HG02870 (cell line): ENCODE measurements around the gene MEIKIN.
A peak's percentile ranks its signal among the peaks of the same experiment; 100 is the strongest.
"Not testable (repeated sequence)": the region's sequence is repeated elsewhere in the genome, so short reads cannot be mapped to it uniquely, and the experiment has no call there.

ENCODE experiments used
- ATAC-seq: cut with Tn5 transposase; IDR thresholded peaks from one replicate; pipeline ENCODE4 v1.9.1; 2021; ENCODE audit warnings: mild to moderate bottlenecking, moderate library complexity; ENCODE audit not compliant: unreplicated experiment

The MEIKIN gene

DNA sequence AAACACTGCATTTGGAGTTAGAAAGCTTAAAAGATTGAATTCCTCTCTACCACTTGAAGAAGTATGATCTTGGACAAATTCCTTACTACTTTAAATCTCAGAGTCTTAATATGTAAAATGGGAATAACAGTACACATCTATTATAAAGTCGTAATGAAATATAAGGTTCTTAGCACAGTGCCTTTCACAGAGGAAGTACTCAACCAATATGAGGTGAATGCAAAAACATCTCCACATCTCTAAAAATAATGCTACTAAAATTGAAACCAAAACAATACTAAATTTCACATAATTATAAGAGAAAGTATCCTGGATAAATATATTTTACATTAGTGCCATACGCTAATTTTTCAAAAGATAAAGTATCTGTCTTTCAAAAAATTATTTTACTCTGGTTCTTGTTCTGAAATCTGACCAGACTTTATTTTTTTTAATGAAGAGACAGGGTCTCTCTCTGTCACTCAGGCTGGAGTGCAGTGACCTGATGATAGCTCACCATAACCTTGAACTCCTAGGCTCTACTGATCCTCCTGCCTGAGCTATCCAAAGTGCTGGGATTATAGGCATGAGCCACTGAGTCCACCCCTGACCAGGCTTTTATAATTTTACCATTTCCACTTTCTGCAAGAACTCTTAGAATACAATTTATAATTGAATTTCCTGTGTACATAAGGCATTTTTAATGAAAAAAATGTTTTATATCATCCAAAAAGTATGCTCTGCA is 127.3 kb downstream of the MEIKIN start:
- no peak for ATAC-seq

DNA sequence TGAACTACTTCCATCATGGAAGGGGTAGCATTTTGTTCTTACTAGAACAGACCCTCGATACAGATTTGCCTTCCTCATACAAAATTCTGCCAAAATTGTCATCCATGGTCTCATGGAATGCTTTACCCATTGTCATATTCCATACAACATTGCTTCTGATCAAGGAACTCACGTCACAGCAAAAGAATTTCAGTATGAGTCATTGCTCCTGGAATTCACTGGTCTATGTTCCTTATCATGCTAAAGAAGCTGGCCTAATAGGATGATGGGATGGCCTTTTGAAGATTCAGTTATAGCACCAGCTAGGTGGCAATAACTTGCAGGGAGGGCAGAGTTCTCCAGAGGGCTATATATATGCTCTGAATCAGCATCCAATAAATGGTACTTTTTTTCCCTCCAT is 130.5 kb downstream of the MEIKIN start:
- ATAC-seq: no peak

DNA sequence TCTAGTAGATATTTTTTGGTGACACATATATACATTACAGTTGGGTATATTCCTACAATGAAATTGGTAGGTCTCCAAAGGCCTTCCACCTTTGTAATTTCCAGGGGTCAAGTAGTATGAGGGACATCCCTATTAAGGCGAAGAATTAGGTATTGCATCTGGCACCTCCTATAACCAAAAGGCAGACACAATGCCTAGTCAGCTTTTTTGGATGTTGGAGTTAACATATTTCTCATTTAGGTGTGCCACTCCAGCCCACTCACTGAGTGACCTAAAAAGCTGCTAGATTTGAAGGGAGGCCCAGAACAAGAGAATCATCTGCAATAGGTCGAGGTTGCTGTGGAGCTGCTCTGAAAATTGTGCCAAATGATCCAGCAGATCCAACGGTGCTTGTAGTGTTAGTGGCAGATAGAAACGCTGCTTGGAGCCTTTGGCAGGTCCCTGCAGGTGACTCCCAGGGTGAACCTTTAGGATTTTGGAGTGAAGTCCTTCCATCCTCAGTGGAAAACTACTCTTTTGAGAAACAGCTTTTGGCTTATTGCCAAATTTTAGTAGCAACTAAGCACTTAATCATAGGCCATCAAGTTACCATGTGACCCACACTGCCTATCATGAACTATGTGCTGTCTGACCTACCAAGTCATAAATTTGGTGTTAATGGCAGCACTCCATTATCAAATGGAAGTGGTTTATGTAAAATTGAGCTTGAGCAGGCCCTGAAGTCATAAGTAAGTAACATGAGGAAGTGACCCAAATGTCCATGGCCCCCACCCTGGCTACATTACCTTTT is 132.9 kb downstream of the MEIKIN start:
- no peak for ATAC-seq

DNA sequence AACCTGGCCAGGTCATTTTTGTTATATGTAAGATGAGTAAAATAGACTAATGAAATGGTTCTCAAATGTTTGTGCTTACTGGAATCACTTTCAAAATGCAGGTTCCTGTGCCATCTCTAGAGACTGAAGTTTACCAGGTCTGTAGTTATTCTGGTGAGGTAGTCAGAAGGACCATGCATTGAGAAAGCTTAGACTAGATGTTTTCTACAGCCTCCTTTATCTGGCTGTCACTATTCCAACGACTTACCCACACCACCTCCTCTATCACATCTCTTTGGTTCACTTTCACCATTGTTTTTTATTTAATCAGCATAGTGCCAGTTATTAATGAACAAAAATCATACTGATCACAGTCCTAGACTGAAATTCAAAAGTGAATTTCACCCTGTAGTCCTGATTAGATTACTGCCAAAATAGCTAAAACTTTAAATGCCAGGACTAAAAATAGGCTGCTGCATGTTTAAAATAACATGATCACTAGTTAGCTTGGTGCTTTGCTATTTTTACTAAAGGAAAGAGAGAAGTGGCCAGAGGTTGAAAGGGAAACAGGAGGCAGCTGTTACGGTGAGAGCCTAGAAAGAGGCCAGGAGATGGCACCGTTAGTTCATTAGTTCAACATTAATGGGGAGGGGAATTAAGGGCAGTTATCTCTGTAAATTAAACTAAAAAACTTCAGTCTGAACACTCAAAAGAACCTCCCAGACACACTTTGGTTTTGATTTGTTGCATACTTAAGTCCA is 134.8 kb downstream of the MEIKIN start:
- ATAC-seq: peak; percentile 69

DNA sequence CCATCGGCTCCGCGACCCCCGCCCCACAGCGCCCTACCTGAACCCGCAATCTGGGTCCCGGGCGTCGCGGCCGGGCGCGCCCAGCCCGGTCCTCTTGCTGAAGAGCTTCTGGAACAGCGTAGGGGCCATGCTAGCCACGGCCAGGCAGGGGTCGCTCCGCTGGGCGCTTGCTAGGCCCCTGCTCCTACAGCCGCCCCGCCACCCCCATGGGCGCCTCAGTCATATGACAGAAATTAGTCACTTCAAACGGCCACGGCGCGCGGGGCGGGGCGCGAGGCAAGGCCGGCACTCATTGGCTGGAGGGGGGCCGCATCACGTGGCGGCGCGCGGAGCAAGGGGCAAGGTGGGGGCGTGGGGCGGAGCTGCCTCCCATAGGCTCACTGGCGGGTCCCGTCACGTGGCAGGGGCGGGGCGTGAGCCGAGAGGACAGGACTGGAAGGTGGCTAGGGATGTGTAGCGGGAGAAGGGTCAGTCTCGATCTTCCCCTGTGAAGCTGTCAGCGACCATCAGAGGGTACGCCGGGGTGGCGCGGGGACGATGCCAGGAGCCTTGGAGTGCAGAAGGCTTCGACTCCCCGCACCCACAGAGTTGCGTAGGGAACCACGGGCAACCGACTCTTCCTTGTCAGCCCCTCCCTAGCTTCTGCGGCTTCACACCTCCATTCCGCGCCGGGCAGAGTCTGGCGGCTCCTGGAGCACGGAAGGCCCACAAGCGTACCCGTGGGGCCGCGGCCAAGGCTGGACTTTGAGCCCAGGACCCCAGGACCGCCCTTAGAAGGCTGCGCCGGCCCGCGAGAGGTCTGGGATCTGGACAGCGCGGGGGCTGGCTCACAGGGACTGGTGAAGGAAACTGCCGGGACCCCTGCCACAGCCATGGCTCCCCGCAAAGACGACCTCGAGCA is 148.4 kb downstream of the MEIKIN start, which contains the start of gene FNIP1:
Gene FNIP1, minus strand, starts transcription at position 225 of the 901 bp plus-strand sequence. Its CDS starts 96 bp downstream, at position 129.
- ATAC-seq: peak; percentile 90

DNA sequence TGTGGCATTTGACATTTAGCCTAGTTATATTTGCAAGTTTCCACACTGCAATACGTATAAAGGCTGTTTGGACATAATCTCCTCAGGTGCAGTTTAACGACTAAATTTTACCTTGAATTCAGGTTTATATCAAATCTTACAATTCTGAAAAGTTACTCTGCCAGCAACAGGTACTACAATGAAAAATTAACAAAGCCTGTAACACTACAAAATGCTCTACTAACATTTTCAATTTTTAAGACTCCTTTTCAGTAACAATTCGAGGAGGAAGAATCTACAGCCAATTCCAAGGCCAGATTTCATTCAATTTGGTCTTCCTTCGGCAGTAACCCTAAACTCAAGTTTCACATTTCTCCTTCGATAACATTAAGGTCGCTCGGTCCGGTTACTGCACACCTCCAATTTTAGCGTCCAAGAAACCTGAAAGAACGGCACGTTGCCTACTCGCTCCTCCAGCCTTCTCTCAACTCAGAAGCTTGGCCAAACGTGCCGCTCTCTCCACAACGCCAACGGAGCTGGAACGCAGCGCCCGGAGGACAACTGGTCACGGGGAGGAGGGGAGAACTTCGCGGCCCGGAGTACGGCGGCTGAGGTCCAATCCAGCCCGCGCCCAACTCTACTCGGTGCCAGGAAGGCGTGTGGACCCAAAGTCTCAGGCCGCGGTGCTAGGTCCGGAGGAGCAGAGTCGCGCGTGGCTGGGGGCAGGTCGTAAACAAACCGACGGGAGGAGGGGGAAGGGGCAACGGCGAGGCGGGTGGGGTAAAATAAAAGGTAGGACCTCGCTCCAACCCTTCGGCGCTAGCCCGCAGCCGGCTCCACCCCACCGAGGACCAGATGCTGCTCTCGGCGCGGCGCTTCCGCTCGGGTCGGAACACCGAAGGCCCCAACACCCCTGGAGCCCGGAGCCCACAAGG is 149.3 kb downstream of the MEIKIN start:
- peak; percentile 12 for ATAC-seq

DNA sequence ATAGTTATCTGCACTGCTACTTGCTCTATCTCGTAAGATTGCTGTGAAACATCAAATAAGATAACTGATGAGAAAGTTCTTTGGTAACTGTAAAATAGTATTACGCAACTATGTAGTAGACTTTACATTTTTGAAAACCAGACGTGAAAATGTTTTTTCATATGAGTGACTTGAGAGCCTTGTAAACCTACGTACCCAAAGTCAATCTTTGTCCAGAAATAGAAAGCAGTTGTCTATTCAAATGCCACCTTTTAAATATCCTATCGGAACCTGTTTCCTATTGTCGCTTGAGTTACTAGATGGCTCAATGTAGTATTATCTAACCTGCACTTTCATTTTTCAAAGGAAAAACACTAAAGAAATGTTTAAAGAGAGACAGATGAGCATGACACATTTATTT is 150.2 kb downstream of the MEIKIN start:
- no peak for ATAC-seq

DNA sequence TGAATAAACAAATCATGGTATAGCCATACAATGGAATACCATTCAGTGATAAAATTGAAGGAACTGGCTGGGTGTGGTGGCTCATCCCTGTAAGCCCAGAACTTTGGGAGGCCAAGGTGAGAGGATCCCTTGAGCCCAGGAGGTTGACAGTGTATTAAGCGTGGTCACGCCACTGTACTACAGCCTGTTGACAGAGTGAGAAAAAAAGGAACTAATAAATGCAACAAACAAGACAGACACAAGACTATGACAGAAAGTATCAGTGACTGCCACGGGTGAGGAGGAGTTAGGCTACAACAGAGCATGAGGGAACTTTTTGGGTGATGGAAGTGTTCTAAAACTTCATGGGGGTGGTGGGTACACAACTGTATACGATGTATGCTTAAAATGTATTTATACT is 150.9 kb downstream of the MEIKIN start:
- no peak for ATAC-seq

DNA sequence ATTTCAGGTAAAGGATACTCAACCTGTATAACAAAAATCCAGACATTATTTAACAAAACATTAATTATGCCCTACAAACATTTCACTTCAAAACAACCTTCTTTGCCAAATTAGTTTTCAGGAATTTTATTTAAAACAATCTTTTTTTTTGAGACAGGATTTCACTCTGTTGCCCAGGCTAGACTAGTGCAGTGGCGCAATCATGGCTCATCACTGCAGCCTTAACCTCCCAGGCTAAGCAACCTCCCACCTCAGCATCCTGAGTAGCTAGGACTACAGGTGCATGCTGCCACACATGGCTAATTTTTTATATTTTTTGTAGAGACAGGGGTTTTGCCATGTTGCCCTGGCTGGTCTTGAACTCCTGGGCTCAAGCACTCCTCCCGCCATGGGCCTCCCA is 152.6 kb downstream of the MEIKIN start:
- no peak for ATAC-seq

DNA sequence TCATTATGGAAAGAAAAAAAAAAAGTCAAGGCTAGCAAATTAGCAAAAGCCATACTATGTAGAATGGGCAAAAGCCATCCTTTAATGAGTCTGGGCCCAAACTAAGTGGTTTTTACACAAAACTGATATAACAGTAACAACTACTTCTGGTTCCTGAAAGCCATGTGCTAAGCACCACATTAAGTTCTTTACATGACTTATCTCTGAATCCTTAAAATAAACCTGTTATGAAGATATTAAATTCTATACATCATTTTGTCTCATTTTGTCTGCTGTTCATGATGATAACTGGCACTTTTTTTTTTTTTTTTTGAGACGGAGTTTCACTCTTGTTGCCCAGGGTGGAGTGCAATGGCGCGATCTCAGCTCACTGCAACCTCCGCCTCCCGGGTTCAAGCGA is 153.6 kb downstream of the MEIKIN start:
- ATAC-seq: no peak

DNA sequence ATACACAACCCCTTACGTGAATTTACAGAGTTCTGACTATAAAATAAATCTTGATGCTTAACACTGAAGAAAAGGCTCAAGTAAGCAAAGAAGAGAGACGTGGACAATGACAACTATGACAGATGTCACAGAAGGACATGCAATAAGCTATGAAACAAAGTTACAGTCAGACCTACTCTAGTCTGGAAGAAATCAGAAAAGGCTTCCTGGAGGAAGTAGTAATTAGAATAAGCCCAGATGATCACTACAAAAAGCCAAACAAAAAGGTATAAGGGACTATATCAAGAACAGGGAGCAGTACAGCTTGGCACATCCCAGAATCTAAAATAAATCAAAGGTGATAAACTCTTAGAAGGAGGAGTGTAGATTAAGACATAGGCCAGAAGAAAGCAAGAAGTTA is 154.9 kb downstream of the MEIKIN start:
- ATAC-seq: no peak

DNA sequence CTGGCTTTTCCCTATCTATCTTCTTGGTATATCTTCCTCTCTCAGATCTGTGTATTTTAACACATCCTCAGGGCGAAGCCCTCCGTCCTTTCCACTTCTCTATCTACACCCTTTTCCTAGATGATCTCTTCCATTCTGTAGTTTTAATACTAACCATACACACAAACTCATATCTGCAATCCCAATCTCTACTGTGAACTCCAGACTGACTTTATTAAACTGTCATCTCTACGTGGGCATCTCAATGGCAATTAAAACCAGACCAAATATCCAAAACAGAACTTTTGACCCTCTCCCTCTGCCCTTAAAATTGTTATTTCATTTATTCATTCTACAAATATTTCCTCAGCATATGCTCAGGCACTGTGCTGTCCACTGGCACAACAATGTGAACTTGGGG is 155.7 kb downstream of the MEIKIN start:
- no peak for ATAC-seq

DNA sequence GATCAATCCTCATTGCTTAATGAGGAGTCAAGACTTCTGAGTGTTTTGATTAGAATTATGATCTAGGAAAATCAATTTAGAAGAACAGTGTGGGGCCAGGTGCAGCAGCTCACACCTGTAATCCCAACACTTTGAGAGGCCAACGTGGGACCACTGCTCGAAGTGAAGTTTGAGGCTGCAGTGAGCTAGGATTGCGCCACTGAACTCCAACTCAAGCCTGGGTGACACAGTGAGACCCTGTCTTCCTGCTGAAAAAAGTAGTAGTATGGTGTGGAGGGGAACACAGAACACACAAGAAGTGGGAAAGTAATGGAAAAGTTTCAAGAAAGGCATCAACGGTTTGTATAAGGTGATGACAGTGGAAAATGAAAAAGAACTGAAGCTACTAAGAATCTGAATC is 157.7 kb downstream of the MEIKIN start:
- ATAC-seq: no peak

DNA sequence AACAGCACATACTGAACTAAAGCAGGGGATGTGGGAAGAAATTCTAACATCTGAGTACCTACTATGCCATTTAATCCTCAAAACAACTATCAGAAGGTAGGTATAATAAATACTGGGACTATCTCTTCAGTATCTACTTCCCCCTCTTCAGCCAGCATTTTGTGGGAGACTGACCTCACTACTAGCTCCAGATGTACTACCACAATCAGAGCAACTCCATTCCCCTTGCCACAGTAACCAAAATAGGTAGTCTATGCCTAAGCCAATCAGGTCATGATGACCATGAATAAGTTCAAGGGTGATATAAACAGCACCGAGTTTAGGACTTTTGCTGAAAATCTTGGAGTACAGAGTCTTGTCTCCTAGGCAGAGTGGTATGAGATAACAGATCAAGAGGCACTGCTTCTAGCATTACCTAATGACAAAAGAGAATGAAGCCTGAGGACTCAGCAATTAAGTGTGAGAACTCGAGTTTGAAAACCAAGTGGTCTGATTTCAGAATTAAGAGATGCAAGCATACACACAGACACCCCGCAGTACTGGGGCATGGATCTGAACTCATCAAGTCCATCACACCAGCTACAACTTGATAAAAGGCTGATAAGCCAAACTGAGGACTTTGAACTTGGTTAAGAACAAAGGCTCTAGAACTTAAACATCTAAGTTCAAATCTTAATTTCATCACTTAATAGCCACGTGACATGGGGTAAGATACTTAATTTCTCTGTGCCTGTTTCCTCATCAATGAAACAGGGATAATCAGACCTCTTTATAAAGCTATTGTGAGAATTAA is 158.4 kb downstream of the MEIKIN start:
- ATAC-seq: no peak

DNA sequence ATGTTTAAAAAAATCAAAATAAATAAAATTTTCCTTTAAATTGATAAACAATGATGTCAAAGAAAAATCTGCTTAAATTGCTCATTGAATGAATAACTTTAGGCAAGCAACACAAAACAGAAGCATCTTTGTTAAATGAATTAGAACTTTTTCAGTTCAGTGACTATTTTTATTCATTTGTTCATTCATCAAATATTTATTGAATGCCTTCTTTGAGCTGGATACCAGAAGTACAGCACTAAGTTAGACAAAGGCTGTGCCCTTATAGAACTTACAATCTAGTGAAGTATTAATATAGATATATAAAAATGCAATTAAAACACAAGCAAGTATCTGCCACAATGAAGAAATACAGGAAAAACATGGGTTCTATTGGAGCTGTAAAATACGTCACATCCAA is 159.4 kb downstream of the MEIKIN start:
- no peak for ATAC-seq

DNA sequence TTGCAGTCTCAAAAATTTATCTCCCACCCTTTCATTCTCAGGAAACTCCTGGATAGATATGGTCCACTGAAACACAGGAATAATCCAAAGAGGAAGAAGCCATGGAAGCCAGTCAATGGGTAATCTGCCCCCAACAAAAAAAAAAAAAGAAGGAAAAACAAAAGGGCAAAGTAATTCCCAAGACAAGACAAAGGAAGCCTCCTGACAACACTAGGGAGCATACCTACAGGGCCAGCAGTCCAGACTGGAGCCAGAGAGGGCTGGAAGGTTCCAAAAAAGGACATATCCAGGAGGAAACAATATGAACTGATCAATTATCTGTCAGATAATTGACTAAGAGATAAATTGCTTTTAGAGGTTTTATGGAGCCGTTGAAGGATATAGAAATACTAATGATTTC is 161.6 kb downstream of the MEIKIN start:
- ATAC-seq: no peak

DNA sequence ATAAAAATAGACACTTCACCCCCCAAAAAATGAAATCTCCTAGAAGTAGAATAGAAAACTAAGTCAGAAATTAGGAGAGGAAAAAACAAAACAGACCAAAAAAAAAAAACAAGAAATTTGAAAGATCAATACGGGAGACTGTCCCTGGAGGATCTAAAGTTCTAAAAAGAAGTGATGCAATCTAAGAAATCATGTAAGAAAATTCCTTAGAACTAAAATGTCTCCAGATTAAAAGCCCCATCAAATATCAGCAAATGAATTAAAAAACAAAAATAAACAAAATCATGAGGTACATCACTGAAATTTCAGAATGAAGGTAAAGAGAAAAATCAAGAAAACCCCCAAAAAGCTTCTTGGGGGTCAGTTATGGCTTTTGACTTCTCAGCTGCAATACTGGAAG is 162.1 kb downstream of the MEIKIN start:
- ATAC-seq: no peak

DNA sequence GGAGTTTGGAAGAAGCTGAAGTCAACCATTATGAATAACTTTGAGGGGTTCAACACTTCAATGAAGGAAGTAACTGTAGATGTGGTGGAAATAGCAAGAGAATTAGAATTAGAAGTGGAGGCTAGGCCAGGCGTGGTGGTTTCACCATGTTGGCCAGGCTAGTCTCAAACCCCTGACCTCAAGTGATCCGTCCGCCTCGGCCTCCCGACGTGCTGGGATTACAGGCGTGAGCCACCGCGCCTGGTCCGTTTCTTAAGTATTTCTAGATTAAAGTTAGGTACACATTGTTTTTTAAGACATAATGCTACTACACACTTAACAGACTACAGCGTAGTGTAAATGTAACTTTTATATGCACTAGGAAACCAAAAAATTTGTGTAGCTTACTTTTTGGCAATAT is 162.7 kb downstream of the MEIKIN start:
- no peak for ATAC-seq

DNA sequence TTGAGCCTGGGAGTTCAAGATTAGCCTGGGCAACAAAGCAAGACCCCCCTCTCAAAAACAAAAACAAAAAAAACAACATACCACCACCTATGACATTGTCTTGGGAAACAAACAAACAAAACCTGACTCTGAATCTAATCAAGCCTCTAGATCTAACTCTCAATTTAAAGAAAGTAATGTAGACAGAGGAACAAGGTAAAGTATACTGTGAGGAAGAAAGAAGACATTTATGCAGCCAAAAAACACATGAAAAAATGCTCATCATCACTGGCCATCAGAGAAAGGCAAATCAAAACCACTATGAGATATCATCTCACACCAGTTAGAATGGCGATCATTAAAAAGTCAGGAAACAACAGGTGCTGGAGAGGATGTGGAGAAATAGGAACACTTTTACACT is 167.3 kb downstream of the MEIKIN start:
- not testable (repeated sequence) for ATAC-seq
